Upper lobe of left lung (tissue), 4 donors: ENCODE results near the gene TCEANC.

Experiments used
- EP300 ChIP-seq, 4 donors: sonication (generic); formaldehyde crosslinking; IDR thresholded peaks; one replicate each; pipeline ENCODE4 v1.5.1; 2017; ENCODE audit warnings: antibody characterized with exemption in 4 of 4, control low read depth in 2 of 4
- POLR2A ChIP-seq, 4 donors: fragments of 450-650 bp; IDR thresholded peaks; one replicate each; pipeline ENCODE4 v1.5.1; 2016 to 2017; ENCODE audit warnings: antibody characterized with exemption in 4 of 4, mild to moderate bottlenecking in 2 of 4
- POLR2AphosphoS5 ChIP-seq, 2 donors: sonication (generic); formaldehyde crosslinking; IDR thresholded peaks; one replicate each; pipeline ENCODE4 v1.5.1; 2017; ENCODE audit warnings: antibody characterized with exemption in 2 of 2
- TF ChIP-seq, protein P1 (sequence below), 6 experiments: fragments of 450-650 bp in 4 of 6; fragments of 200-600 bp in 2 of 6; sonication (generic) in 2 of 6; IDR thresholded peaks; one replicate each; pipeline ENCODE4 v1.5.1; 2016 to 2019; ENCODE audit warnings: antibody characterized with exemption in 6 of 6

DNA sequence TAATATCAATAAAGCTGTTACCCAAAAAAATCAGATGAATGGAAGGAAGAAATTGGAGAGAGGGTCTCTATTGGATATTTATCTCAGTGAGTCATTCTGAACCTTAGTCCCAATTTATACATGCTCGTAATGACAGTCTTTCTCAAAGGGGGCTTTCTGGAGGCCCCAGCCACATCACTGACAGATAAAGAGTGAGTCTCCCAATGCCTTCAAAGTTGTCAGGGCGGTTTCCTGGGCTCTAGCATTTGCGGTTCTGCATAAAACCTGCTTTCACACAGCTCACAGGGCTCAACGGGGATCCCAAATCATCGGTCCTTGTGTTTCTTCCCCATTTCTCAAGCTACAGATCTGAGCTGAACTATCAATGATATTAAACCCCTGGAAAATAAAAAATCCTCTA lies 17.3 kb downstream of the TCEANC start:
- TF ChIP-seq, protein P1, sequence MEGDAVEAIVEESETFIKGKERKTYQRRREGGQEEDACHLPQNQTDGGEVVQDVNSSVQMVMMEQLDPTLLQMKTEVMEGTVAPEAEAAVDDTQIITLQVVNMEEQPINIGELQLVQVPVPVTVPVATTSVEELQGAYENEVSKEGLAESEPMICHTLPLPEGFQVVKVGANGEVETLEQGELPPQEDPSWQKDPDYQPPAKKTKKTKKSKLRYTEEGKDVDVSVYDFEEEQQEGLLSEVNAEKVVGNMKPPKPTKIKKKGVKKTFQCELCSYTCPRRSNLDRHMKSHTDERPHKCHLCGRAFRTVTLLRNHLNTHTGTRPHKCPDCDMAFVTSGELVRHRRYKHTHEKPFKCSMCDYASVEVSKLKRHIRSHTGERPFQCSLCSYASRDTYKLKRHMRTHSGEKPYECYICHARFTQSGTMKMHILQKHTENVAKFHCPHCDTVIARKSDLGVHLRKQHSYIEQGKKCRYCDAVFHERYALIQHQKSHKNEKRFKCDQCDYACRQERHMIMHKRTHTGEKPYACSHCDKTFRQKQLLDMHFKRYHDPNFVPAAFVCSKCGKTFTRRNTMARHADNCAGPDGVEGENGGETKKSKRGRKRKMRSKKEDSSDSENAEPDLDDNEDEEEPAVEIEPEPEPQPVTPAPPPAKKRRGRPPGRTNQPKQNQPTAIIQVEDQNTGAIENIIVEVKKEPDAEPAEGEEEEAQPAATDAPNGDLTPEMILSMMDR (IDR thresholded peaks at IDR 0.05), result no peak
- TF ChIP-seq POLR2AphosphoS5 (IDR thresholded peaks at IDR 0.05) (no peak), POLR2A (IDR thresholded peaks at IDR 0.05) (no peak), EP300 (IDR thresholded peaks at IDR 0.05) (no peak)
